Bronchial epithelial cell (primary cell): ENCODE results near the gene DCLRE1B. TPM values are rescaled to one million over a fixed set of nuclear protein-coding genes. Genes with fewer than 3 reads are reported as not detected.
A peak's percentile ranks its signal among the peaks of the same experiment; 100 is the strongest.

Experiments
- DNase-seq: peaks from one replicate; pipeline ENCODE4 v3.0.0-alpha.2; 2010; ENCODE audit warnings: low read depth
- FAIRE-seq: peaks from 2 replicates; lab custom pipeline; 2011; peaks lifted over from hg19 to GRCh38; lab: Jason Lieb, UNC
- H3K27me3 ChIP-seq: 2 replicates; pipeline ENCODE4 v1.5.1; 2011; ENCODE audit warnings: low read length; ENCODE audit not compliant: control insufficient read depth, insufficient read depth
- H3K36me3 ChIP-seq: 2 replicates; pipeline ENCODE4 v1.5.1; 2011; ENCODE audit warnings: low read length; ENCODE audit not compliant: control insufficient read depth, insufficient read depth
- H3K4me3 ChIP-seq: 2 replicates; pipeline ENCODE4 v1.5.1; 2011; ENCODE audit warnings: mild to moderate bottlenecking, low read depth, low read length, control low read depth
- total RNA-seq: library from RNA; depleted of rRNA; stranded (reverse); fragments of >200 nt; gene quantifications from 2 replicates; pipeline ENCODE4 v1.2.1, GENCODE V29; 2014
- TF ChIP-seq, protein P1 (sequence below): IDR thresholded peaks from 2 replicates; pipeline ENCODE4 v1.5.1; 2011; ENCODE audit warnings: mild to moderate bottlenecking, moderate library complexity, low read length, control low read depth, inconsistent platforms; ENCODE audit not compliant: insufficient read depth, severe bottlenecking

DCLRE1B gene
- total RNA-seq, 1 donor from 2014 or later: 0.79 TPM

DNA sequence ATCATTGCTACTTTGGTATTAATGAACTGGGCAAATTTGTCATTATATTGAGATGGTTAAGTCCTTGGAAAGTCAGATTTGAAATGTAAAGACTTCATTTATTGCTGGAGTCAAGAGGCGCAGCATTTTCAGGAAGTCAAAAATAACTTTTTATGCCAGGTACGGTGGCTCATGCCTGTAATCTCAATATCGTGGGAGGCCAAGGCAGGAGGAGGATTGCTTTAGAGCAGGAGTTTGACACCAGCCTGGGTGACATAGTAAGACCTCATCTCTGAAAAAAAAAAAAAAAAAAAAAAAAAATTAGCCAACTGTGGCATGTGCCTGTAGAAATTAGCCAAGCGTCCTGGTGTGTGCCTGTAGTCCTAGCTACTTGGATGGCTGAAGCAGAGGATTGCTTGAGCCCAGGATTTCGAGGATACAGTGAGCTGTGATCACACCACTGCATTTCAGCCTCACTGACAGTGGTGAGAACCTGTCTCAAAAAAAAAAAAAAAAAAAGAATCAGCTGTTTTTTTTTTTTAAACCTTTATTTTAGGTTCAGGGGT lies 29.5 kb downstream of the DCLRE1B start:
- H3K27me3 ChIP-seq: no peaks in the 10 kb centered on the region
- H3K36me3 ChIP-seq: no peaks in the 10 kb centered on the region
- DNase-seq (no peak), FAIRE-seq (no peak)
- H3K4me3 ChIP-seq: no peak overlapping the region
- TF ChIP-seq, protein P1, sequence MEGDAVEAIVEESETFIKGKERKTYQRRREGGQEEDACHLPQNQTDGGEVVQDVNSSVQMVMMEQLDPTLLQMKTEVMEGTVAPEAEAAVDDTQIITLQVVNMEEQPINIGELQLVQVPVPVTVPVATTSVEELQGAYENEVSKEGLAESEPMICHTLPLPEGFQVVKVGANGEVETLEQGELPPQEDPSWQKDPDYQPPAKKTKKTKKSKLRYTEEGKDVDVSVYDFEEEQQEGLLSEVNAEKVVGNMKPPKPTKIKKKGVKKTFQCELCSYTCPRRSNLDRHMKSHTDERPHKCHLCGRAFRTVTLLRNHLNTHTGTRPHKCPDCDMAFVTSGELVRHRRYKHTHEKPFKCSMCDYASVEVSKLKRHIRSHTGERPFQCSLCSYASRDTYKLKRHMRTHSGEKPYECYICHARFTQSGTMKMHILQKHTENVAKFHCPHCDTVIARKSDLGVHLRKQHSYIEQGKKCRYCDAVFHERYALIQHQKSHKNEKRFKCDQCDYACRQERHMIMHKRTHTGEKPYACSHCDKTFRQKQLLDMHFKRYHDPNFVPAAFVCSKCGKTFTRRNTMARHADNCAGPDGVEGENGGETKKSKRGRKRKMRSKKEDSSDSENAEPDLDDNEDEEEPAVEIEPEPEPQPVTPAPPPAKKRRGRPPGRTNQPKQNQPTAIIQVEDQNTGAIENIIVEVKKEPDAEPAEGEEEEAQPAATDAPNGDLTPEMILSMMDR: no peak

DNA sequence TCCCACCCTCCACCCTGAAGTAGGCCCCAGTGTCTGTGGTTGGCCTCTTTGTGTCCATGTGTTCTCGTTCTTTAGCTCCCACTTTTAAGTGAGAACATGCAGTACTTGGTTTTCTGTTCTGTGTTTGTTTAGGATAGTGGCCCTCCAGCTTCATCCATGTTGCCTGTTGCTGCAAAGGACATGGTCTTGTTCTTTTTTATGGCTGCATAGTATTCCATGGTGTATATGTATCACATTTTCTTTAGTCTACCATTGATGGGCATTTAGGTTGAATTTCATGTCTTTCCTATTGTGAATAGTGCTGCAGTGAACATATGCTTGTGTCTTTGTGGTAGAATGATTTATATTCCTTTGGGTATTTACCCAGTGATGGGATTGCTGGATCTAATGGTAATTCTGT lies 30.1 kb downstream of the DCLRE1B start:
- no peaks in the 10 kb centered on the region for H3K36me3 ChIP-seq
- no peak overlapping the region for H3K4me3 ChIP-seq
- DNase-seq (no peak), FAIRE-seq (no peak)
- TF ChIP-seq, protein P1: no peak
- H3K27me3 ChIP-seq: no peaks in the 10 kb centered on the region

DNA sequence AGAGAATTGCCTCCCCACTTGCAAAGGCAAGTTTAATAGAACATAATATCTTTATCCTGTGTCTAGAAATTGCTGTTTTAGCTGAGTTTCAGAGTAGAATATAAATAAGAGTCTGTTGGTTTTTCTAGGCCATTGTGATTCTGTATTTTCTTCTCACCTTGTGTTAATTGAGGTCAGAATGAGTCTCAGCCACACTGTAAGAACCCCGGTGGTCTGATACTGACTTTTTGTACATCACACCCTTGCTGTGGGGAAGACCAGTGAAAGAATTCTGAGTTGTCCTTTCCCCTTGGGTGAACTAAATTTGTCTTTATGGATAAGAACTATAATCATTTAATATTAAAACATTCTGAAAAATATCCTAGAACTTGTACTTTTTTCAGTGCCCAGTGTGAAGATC lies 30.8 kb downstream of the DCLRE1B start:
- DNase-seq (no peak), FAIRE-seq (no peak)
- H3K36me3 ChIP-seq: peaks cover 5% of the 10 kb centered on the region
- no peaks in the 10 kb centered on the region for H3K27me3 ChIP-seq
- no peak overlapping the region for H3K4me3 ChIP-seq
- TF ChIP-seq, protein P1: no peak

- no peak for FAIRE-seq
- Histone ChIP-seq H3K27me3 (no peaks in the 10 kb centered on the region), H3K4me3 (no peak overlapping the region), H3K36me3 (peaks cover 9% of the 10 kb centered on the region)
- peak; percentile 47 for DNase-seq
- TF ChIP-seq, protein P1: no peak
Observed at GRCh38 chr1:113937146-113937545, 32.0 kb downstream of the DCLRE1B start.

DNA sequence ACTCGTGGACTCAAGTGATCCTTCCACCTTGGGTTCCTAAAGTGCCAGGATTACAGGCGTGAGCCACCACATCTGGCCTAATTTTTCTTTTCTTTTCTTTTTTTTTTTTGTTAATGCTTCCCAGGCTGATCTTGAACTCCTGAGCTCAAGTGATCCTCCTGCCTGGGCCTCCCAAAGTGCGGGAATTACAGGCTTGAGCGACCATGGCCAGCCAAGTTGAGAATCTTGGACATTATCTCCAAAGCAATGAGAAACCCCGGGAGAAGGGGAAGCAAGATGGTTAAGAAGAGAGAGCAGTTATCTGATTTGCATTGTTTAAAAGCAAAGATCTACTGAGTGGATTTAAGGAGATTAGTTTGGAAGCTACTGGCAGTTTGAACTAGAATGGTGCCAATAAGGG lies 33.1 kb downstream of the DCLRE1B start:
- Histone ChIP-seq H3K36me3 (peaks cover 9% of the 10 kb centered on the region), H3K27me3 (no peaks in the 10 kb centered on the region), H3K4me3 (no peak overlapping the region)
- FAIRE-seq (no peak), DNase-seq (no peak)
- TF ChIP-seq, protein P1: no peak
